Left lung (tissue), 10 donors: ENCODE data around the gene BCL2L2. TPM values are rescaled to one million over a fixed set of nuclear protein-coding genes. Genes with fewer than 3 reads are reported as not detected.
A peak's percentile ranks its signal among the peaks of the same experiment; 100 is the strongest.

Experiments
- ATAC-seq: fragments of 200-7000 bp; cut with Tn5 transposase; one replicate; pipeline ENCODE4 v1.9.1; 2020; ENCODE audit warnings: moderate library complexity
- DNase-seq, 4 donors: peaks; one replicate each; pipeline ENCODE4 v3.0.0-alpha.2; 2013 to 2020
- H3K27ac ChIP-seq, 2 donors: fragments of 200-600 bp; sonication (generic) in 1 of 2; one replicate each; pipeline versions ENCODE4 v1.5.0 to v1.8.0; 2020 to 2021
- H3K27me3 ChIP-seq, 2 donors: fragments of 200-600 bp; sonication (generic) in 1 of 2; one replicate each; pipeline versions ENCODE4 v1.5.0 to v1.8.0; 2020 to 2021
- H3K36me3 ChIP-seq, 2 donors: fragments of 200-600 bp; sonication (generic) in 1 of 2; one replicate each; pipeline versions ENCODE4 v1.5.0 to v1.8.0; 2020 to 2021
- H3K4me1 ChIP-seq, 2 donors: fragments of 200-600 bp; one replicate each; pipeline ENCODE4 v1.8.0; 2021
- H3K4me3 ChIP-seq, 2 donors: fragments of 200-600 bp; sonication (generic) in 1 of 2; one replicate each; pipeline versions ENCODE4 v1.5.0 to v1.8.0; 2020 to 2021; ENCODE audit warnings: mild to moderate bottlenecking in 1 of 2
- H3K9me3 ChIP-seq, 2 donors: fragments of 200-600 bp; sonication (generic) in 1 of 2; one replicate each; pipeline versions ENCODE4 v1.5.0 to v1.8.0; 2020 to 2021
- CTCF ChIP-seq, 2 donors: fragments of 200-600 bp; sonication (generic) in 1 of 2; IDR thresholded peaks; one replicate each; pipeline versions ENCODE4 v1.5.0 to v1.8.0; 2021; ENCODE audit warnings: antibody characterized with exemption in 2 of 2
- intact Hi-C, 2 donors: fragments of 100-400 bp; cut with DNase I; formaldehyde crosslinking; loops; one replicate each; pipeline versions ENCODE4 v1.11.2 to v1.14.2; 2022
- polyA plus RNA-seq, 6 donors: library from polyadenylated mRNA; unstranded; fragments of 120-200 nt; gene quantifications; one replicate each; pipeline ENCODE4 v1.2.1, GENCODE V29; 2013; ENCODE audit not compliant: insufficient read length in 6 of 6
- total RNA-seq, 2 donors: library from RNA; stranded (reverse); fragmentation: NEBNext Ultra II Directional; extraction: Animal tissue kit (Norgen Biotek cat#: 25700); gene quantifications; one replicate each; pipeline ENCODE4 v1.2.1, GENCODE V29; 2021
- donor health status: DM: no; HTN: yes; CAD: no.
- donor health status: DM: no; HTN: no; CAD: no.

BCL2L2 gene
- total and polyA plus RNA-seq, 8 donors = 37.1 to 49.9 (median 40.4) TPM

DNA sequence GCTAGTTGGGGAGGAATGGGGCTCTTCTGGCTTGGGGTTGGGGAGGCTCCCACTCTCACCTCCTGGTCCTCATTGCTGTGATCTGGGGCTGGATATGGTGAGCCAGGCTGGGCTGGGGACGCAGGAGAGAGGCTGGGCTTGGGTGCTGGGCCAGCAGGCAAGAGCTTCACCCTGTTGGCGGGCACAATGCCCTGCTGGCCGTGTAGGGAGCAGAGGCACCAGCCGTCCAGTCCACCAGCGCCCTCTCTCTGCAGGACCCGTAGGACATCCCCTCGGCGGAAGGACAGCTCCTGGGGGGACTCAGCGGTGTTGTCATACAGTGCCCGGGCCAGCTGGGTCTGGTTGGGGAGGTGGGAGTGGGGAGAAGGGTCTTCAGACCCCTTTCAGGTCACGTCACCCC is 53.9 kb downstream of the BCL2L2 start:
- no peak overlapping the region for H3K4me3 ChIP-seq
- H3K4me1 ChIP-seq = no peaks in the 10 kb centered on the region
- DNase-seq (peak in 1 of 4 donors; percentile 75), ATAC-seq (no peak)
- intact Hi-C loops = no loop called here
- no peak overlapping the region for H3K27ac ChIP-seq
- no peaks in the 10 kb centered on the region for H3K9me3 ChIP-seq
- peaks cover 5 to 33% of the 10 kb centered on the region in 2 donors for H3K27me3 ChIP-seq
- H3K36me3 ChIP-seq = peaks cover 0 to 6% of the 10 kb centered on the region in 2 donors
- TF ChIP-seq CTCF (IDR thresholded peaks at IDR 0.05) = no peak

- Histone ChIP-seq H3K9me3 (no peaks in the 10 kb centered on the region), H3K4me3 (no peak overlapping the region), H3K36me3 (peaks cover 0 to 6% of the 10 kb centered on the region in 2 donors), H3K4me1 (no peaks in the 10 kb centered on the region), H3K27ac (no peak overlapping the region), H3K27me3 (peaks cover 5 to 42% of the 10 kb centered on the region in 2 donors)
- intact Hi-C loops = no loop called here
- ATAC-seq = no peak
- DNase-seq = peak in 1 of 4 donors; percentile 20
- no peak for TF ChIP-seq CTCF (IDR thresholded peaks at IDR 0.05)
Observed at GRCh38 chr14:23361320-23361719, 54.7 kb downstream of the BCL2L2 start.

Other genes starting within 250 kb of the BCL2L2 start
- 1 to 10 TPM; 6.1 to 9.2 TPM for gene CDH24, start 249.3 kb upstream of the BCL2L2 start, total RNA-seq
- gene CDH24, start 249.3 kb upstream of the BCL2L2 start, polyA plus RNA-seq = 10 to 100 TPM; 11.0 to 14.8 (median 11.8) TPM
- gene ACIN1, start 211.7 kb upstream of the BCL2L2 start, total RNA-seq = 100 to 1,000 TPM; 137 to 159 TPM
- gene ACIN1, start 211.7 kb upstream of the BCL2L2 start, polyA plus RNA-seq = 100 to 1,000 TPM; 283 to 380 (median 336) TPM
- 10 to 100 TPM; 52.6 to 67.6 TPM for gene C14orf119, start 211.3 kb upstream of the BCL2L2 start, total RNA-seq
- gene C14orf119, start 211.3 kb upstream of the BCL2L2 start, polyA plus RNA-seq = 10 to 100 TPM; 57.9 to 65.3 (median 63.5) TPM
- gene CIROP, start 201.8 kb upstream of the BCL2L2 start, total RNA-seq = not detected
- gene CIROP, start 201.8 kb upstream of the BCL2L2 start, polyA plus RNA-seq = under 1 TPM in 2 of 6 donors, not detected in 4; 0.06 to 0.08 TPM
- gene CEBPE, start 187.6 kb upstream of the BCL2L2 start, total RNA-seq = 1 to 10 TPM in 1 of 2 donors, under 1 TPM in 1; 0.26 to 1.0 TPM
- under 1 TPM in 4 of 6 donors, not detected in 2; 0.14 to 0.26 (median 0.18) TPM for gene CEBPE, start 187.6 kb upstream of the BCL2L2 start, polyA plus RNA-seq
- 10 to 100 TPM; 38.5 to 42.2 TPM for gene SLC7A8, start 123.2 kb upstream of the BCL2L2 start, total RNA-seq
- 100 to 1,000 TPM; 112 to 153 (median 132) TPM for gene SLC7A8, start 123.2 kb upstream of the BCL2L2 start, polyA plus RNA-seq
- not detected for gene RNF212B, start 68.9 kb upstream of the BCL2L2 start, total RNA-seq
- gene RNF212B, start 68.9 kb upstream of the BCL2L2 start, polyA plus RNA-seq = under 1 TPM; 0.47 to 0.94 (median 0.74) TPM
- gene HOMEZ, start 20.7 kb upstream of the BCL2L2 start, total RNA-seq = 10 to 100 TPM; 11.9 to 13.2 TPM
- 10 to 100 TPM; 12.6 to 18.6 (median 16.8) TPM for gene HOMEZ, start 20.7 kb upstream of the BCL2L2 start, polyA plus RNA-seq
- 10 to 100 TPM; 11.3 to 18.6 TPM for gene PPP1R3E, start 4.0 kb upstream of the BCL2L2 start, total RNA-seq
- gene PPP1R3E, start 4.0 kb upstream of the BCL2L2 start, polyA plus RNA-seq = 10 to 100 TPM; 18.8 to 24.5 (median 20.4) TPM
- 100 to 1,000 TPM; 119 to 138 TPM for gene PABPN1, start 14.6 kb downstream of the BCL2L2 start, total RNA-seq
- gene PABPN1, start 14.6 kb downstream of the BCL2L2 start, polyA plus RNA-seq = 100 to 1,000 TPM; 187 to 256 (median 214) TPM
- gene SLC22A17, start 46.1 kb downstream of the BCL2L2 start, total RNA-seq = 10 to 100 TPM; 13.2 to 27.1 TPM
- 10 to 100 TPM; 27.1 to 41.5 (median 35.6) TPM for gene SLC22A17, start 46.1 kb downstream of the BCL2L2 start, polyA plus RNA-seq
- gene EFS, start 58.3 kb downstream of the BCL2L2 start, total RNA-seq = 10 to 100 TPM; 15.8 to 17.0 TPM
- 10 to 100 TPM; 39.7 to 64.1 (median 47.3) TPM for gene EFS, start 58.3 kb downstream of the BCL2L2 start, polyA plus RNA-seq
- gene IL25, start 66.0 kb downstream of the BCL2L2 start, total RNA-seq = not detected
- not detected for gene IL25, start 66.0 kb downstream of the BCL2L2 start, polyA plus RNA-seq
- 1 to 10 TPM in 1 of 2 donors, under 1 TPM in 1; 0.71 to 2.0 TPM for gene CMTM5, start 70.2 kb downstream of the BCL2L2 start, total RNA-seq
- gene CMTM5, start 70.2 kb downstream of the BCL2L2 start, polyA plus RNA-seq = 1 to 10 TPM; 2.1 to 4.1 (median 3.0) TPM
- 1 to 10 TPM; 1.4 to 1.5 TPM for gene MYH6, start 101.4 kb downstream of the BCL2L2 start, total RNA-seq
- under 1 TPM in 3 of 6 donors, not detected in 3; 0.03 to 0.05 (median 0.04) TPM for gene MYH6, start 101.4 kb downstream of the BCL2L2 start, polyA plus RNA-seq
- 1 to 10 TPM; 1.2 to 1.8 TPM for gene MYH7, start 128.8 kb downstream of the BCL2L2 start, total RNA-seq
- 1 to 10 TPM in 1 of 6 donors, under 1 TPM in 4, not detected in 1; 0.03 to 2.0 (median 0.04) TPM for gene MYH7, start 128.8 kb downstream of the BCL2L2 start, polyA plus RNA-seq
- gene NGDN, start 162.9 kb downstream of the BCL2L2 start, total RNA-seq = 10 to 100 TPM; 21.6 to 31.4 TPM
- gene NGDN, start 162.9 kb downstream of the BCL2L2 start, polyA plus RNA-seq = 10 to 100 TPM; 58.1 to 79.3 (median 61.6) TPM
- gene ZFHX2, start 244.9 kb downstream of the BCL2L2 start, total RNA-seq = 1 to 10 TPM; 2.9 to 3.1 TPM
- 1 to 10 TPM; 4.7 to 6.2 (median 5.3) TPM for gene ZFHX2, start 244.9 kb downstream of the BCL2L2 start, polyA plus RNA-seq
- gene THTPA, start 249.4 kb downstream of the BCL2L2 start, total RNA-seq = 10 to 100 TPM; 15.2 to 20.3 TPM
- gene THTPA, start 249.4 kb downstream of the BCL2L2 start, polyA plus RNA-seq = 10 to 100 TPM; 10.7 to 13.2 (median 12.4) TPM